SK-N-SH treated with all-trans-retinoic acid at 6 μM for 48 hours (cell line): ENCODE results near the gene ZNF189.

Experiments
- ARNTL ChIP-seq: fragments of 450-650 bp; formaldehyde crosslinking; IDR thresholded peaks from 2 replicates; pipeline ENCODE4 v1.5.0; 2020; ENCODE audit warnings: low read depth, mild to moderate bottlenecking, moderate library complexity, borderline replicate concordance
- CREB5 ChIP-seq: fragments of 250-450 bp; sonication (Bioruptor Pico); IDR thresholded peaks from 2 replicates; pipeline ENCODE4 v1.5.1; 2020; ENCODE audit warnings: low read depth, mild to moderate bottlenecking, moderate library complexity
- CSRNP3 ChIP-seq: fragments of 250-450 bp; sonication (Bioruptor Pico); IDR thresholded peaks from 2 replicates; pipeline ENCODE4 v1.5.1; 2021; ENCODE audit warnings: mild to moderate bottlenecking, moderate library complexity
- ESRRG ChIP-seq: fragments of 250-450 bp; sonication (Bioruptor Pico); IDR thresholded peaks from 2 replicates; pipeline ENCODE4 v1.6.1; 2021; ENCODE audit warnings: mild to moderate bottlenecking
- ISL1 ChIP-seq: fragments of 250-450 bp; sonication (Bioruptor Pico); IDR thresholded peaks from 2 replicates; pipeline ENCODE4 v2.1.2; 2022; ENCODE audit warnings: mild to moderate bottlenecking, moderate library complexity
- PATZ1 ChIP-seq: fragments of 250-450 bp; sonication (Bioruptor Pico); IDR thresholded peaks from 2 replicates; pipeline ENCODE4 v1.8.0; 2020; ENCODE audit warnings: mild to moderate bottlenecking, moderate library complexity, borderline replicate concordance
- RARB ChIP-seq: fragments of 250-450 bp; sonication (Bioruptor Pico); IDR thresholded peaks from 2 replicates; pipeline ENCODE4 v1.8.0; 2021; ENCODE audit warnings: mild to moderate bottlenecking, moderate library complexity
- TCF4 ChIP-seq: fragments of 250-450 bp; sonication (Bioruptor Pico); IDR thresholded peaks from 2 replicates; pipeline ENCODE4 v1.8.0; 2021; ENCODE audit warnings: mild to moderate bottlenecking, moderate library complexity, borderline replicate concordance
- TOX ChIP-seq: fragments of 250-450 bp; sonication (Bioruptor Pico); IDR thresholded peaks from 2 replicates; pipeline ENCODE4 v1.8.0; 2021; ENCODE audit warnings: mild to moderate bottlenecking, moderate library complexity, borderline replicate concordance
- ZFP3 ChIP-seq: fragments of 250-450 bp; sonication (Bioruptor Pico); IDR thresholded peaks from 2 replicates; pipeline ENCODE4 v1.5.0; 2020; ENCODE audit warnings: mild to moderate bottlenecking, moderate library complexity
- ZNF565 ChIP-seq: fragments of 450-650 bp; formaldehyde crosslinking; conservative IDR thresholded peaks from 2 replicates; pipeline ENCODE4 v1.5.0; 2020; ENCODE audit warnings: low read depth, mild to moderate bottlenecking, moderate library complexity

- no peak for TF ChIP-seq ESRRG (CRISPR knock-in tag)
- TF ChIP-seq CREB5, result no peak
- TF ChIP-seq CSRNP3 (CRISPR knock-in tag), result no peak
- TF ChIP-seq ARNTL (CRISPR knock-in tag), result no peak
- TF ChIP-seq TCF4, result no peak
- TF ChIP-seq ZNF565 (CRISPR knock-in tag), result no peak
- no peak for TF ChIP-seq RARB (CRISPR knock-in tag)
- no peak for TF ChIP-seq TOX
- no peak for TF ChIP-seq ISL1 (CRISPR knock-in tag)
- TF ChIP-seq ZFP3 (CRISPR knock-in tag), result no peak
- TF ChIP-seq PATZ1 (CRISPR knock-in tag), result no peak
These were observed 42.1 kb downstream of the ZNF189 start for GRCh38 chr9:101440714-101441230.
